Right lobe of liver (tissue), 6 donors: Measurements from ENCODE around the gene NIP7. TPM values are rescaled to one million over a fixed set of nuclear protein-coding genes. Genes with fewer than 3 reads are reported as not detected.
A peak's percentile ranks its signal among the peaks of the same experiment; 100 is the strongest.

ENCODE experiments used
- ATAC-seq, 4 donors: fragments of 200-7000 bp; cut with Tn5 transposase; one replicate each; pipeline ENCODE4 v1.9.1; 2020; ENCODE audit warnings: mild to moderate bottlenecking in 4 of 4, moderate library complexity in 4 of 4
- DNase-seq, 3 donors: peaks; one replicate each; pipeline ENCODE4 v3.0.0-alpha.2; 2020
- H3K27ac ChIP-seq, 3 donors: fragments of 200-600 bp; one replicate each; pipeline ENCODE4 v1.8.0; 2022
- H3K27me3 ChIP-seq, 2 donors: fragments of 200-600 bp; one replicate each; pipeline ENCODE4 v1.8.0; 2022
- H3K36me3 ChIP-seq, 4 donors: fragments of 200-600 bp; sonication (generic) in 1 of 4; one replicate each; pipeline versions ENCODE4 v1.5.1 to v1.8.0; 2017 to 2022; ENCODE audit warnings: control low read depth in 1 of 4
- H3K4me1 ChIP-seq, 4 donors: fragments of 200-600 bp; sonication (generic) in 1 of 4; one replicate each; pipeline versions ENCODE4 v1.5.1 to v1.8.0; 2017 to 2022; ENCODE audit warnings: control low read depth in 1 of 4
- H3K4me3 ChIP-seq, 3 donors: fragments of 200-600 bp; one replicate each; pipeline ENCODE4 v1.8.0; 2022
- H3K9me3 ChIP-seq, 4 donors: fragments of 200-600 bp; sonication (generic) in 1 of 4; one replicate each; pipeline versions ENCODE4 v1.5.1 to v1.8.0; 2017 to 2022; ENCODE audit warnings: control low read depth in 1 of 4
- POLR2A ChIP-seq: fragments of 450-650 bp; IDR thresholded peaks from one replicate; pipeline ENCODE4 v1.6.1; 2017; ENCODE audit warnings: antibody characterized with exemption, mild to moderate bottlenecking
- WGBS: methylation state at CpG from one replicate; pipeline ENCODE4 v1.1.6; 2018; ENCODE audit warnings: low coverage, low lambda C conversion rate; ENCODE audit not compliant: insufficient coverage; ENCODE audit errors: missing lambda C conversion rate; 5-methylcytosine and 5-hydroxymethylcytosine counted together
- intact Hi-C, 2 donors: fragments of 100-400 bp; cut with DNase I; formaldehyde crosslinking; loops; one replicate each; pipeline versions ENCODE4 v1.11.2 to v1.14.1; 2022
- total RNA-seq, 6 experiments: library from RNA; depleted of rRNA in 2 of 6; stranded (reverse); fragments of >200 nt in 2 of 6; fragmentation: NEBNext Ultra II Directional in 3 of 6; extraction: Animal tissue kit (Norgen Biotek cat#: 25700) in 3 of 6; gene quantifications; one replicate each; pipeline versions ENCODE4 v1.1.0 to v1.2.4, GENCODE V29; 2016 to 2023
- TF ChIP-seq, protein P1 (sequence below), 4 donors: fragments of 200-600 bp in 3 of 4; fragments of 450-650 bp in 1 of 4; IDR thresholded peaks; one replicate each; pipeline versions ENCODE4 v1.5.1 to v1.8.0; 2016 to 2022; ENCODE audit warnings: antibody characterized with exemption in 4 of 4, mild to moderate bottlenecking in 2 of 4
- donor health status: DM: no; HTN: yes; CAD: no.
- donor health status: DM: no; HTN: no; CAD: no.
- donor health status: DM: no; HTN: no; CAD: no.
- donor health status: DM: no; HTN: yes; CAD: no.
- donor health status: DM: no; HTN: yes; CAD: no.

Gene NIP7
- total RNA-seq, 6 experiments from 2014 or later = 6.9 to 11.3 (median 9.4) TPM

DNA sequence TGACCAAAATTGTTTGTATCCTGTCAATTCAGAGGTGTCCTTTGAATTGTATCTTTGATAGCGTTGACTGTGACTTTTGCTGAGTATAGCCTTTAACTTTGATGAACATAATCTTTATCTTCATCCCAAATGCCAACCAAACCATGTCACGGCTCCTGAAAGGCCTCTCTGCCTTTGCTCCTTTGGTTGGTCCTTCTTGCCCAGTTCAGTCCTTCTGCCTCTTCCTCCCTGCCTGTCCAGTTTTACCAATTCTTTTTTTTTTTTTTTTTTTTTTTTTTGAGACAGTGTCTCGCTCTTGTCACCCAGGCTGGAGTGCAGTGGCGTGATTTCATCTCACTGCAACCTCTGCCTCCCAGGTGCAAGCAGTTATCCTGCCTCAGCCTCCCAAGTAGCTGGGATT lies 41.3 kb upstream of the NIP7 start:
- no peak for TF ChIP-seq POLR2A
- TF ChIP-seq, protein P1, sequence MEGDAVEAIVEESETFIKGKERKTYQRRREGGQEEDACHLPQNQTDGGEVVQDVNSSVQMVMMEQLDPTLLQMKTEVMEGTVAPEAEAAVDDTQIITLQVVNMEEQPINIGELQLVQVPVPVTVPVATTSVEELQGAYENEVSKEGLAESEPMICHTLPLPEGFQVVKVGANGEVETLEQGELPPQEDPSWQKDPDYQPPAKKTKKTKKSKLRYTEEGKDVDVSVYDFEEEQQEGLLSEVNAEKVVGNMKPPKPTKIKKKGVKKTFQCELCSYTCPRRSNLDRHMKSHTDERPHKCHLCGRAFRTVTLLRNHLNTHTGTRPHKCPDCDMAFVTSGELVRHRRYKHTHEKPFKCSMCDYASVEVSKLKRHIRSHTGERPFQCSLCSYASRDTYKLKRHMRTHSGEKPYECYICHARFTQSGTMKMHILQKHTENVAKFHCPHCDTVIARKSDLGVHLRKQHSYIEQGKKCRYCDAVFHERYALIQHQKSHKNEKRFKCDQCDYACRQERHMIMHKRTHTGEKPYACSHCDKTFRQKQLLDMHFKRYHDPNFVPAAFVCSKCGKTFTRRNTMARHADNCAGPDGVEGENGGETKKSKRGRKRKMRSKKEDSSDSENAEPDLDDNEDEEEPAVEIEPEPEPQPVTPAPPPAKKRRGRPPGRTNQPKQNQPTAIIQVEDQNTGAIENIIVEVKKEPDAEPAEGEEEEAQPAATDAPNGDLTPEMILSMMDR (IDR thresholded peaks at IDR 0.05) = no peak
- DNase-seq (peak in 1 of 3 donors; percentile 8), ATAC-seq (no peak)
- no peaks in the 10 kb centered on the region for H3K27me3 ChIP-seq
- no peak overlapping the region for H3K4me3 ChIP-seq
- H3K27ac ChIP-seq = no peak overlapping the region
- no peaks in the 10 kb centered on the region for H3K9me3 ChIP-seq
- intact Hi-C loops = loop anchor here (10.0 kb wide), 2 partner anchors 123 to 143 kb away; no protein-coding TSS in a partner anchor
- WGBS = 90% methylated on average over 3 of the region's 4 CpGs
- peaks cover 0 to 27% (median 0%) of the 10 kb centered on the region in 4 donors for H3K36me3 ChIP-seq
- H3K4me1 ChIP-seq = no peaks in the 10 kb centered on the region

GRCh38 chr16:69301187-69301586 lies 38.4 kb upstream of the NIP7 start:
- peaks cover 0 to 27% (median 0%) of the 10 kb centered on the region in 4 donors for H3K36me3 ChIP-seq
- H3K4me1 ChIP-seq = no peaks in the 10 kb centered on the region
- WGBS = no CpG with 5 or more reads among the region's 1 CpG
- DNase-seq (no peak), ATAC-seq (no peak)
- H3K4me3 ChIP-seq = no peak overlapping the region
- H3K9me3 ChIP-seq = no peaks in the 10 kb centered on the region
- TF ChIP-seq, protein P1 (IDR thresholded peaks at IDR 0.05) = no peak
- TF ChIP-seq POLR2A = no peak
- no peak overlapping the region for H3K27ac ChIP-seq
- intact Hi-C loops = no loop called here
- no peaks in the 10 kb centered on the region for H3K27me3 ChIP-seq

DNA sequence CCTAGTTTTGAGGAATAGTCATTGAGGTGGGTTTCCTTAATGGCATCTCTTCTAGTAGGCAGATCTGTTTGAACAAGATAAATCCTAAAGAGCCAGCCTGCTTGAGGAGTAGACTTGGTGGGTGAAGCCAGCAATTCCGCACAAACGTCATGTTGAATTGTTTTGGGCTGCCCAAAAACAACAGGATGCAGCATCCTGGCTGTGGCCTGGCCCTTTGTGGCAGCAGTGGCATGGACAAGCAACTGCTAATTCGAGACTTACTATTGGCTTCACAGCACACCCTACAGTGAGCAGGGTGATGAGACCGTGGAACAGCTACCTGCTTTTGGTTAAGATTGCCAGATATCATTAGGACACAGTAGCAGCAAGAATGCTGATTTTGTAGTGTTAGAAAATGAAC lies 37.7 kb upstream of the NIP7 start:
- ATAC-seq = no peak
- peak in 1 of 3 donors; percentile 27 for DNase-seq
- Histone ChIP-seq H3K4me1 (no peaks in the 10 kb centered on the region), H3K27me3 (no peaks in the 10 kb centered on the region), H3K9me3 (no peaks in the 10 kb centered on the region), H3K27ac (no peak overlapping the region), H3K36me3 (peaks cover 0 to 27% (median 0%) of the 10 kb centered on the region in 4 donors), H3K4me3 (no peak overlapping the region)
- no peak for TF ChIP-seq POLR2A
- TF ChIP-seq, protein P1 (IDR thresholded peaks at IDR 0.05) = no peak
- intact Hi-C loops = no loop called here
- WGBS = 90% methylated on average over 2 of the region's 4 CpGs

GRCh38 chr16:69302301-69302700 lies 37.3 kb upstream of the NIP7 start:
- H3K36me3 ChIP-seq = peaks cover 0 to 27% (median 0%) of the 10 kb centered on the region in 4 donors
- H3K9me3 ChIP-seq = no peaks in the 10 kb centered on the region
- WGBS = 98% methylated on average over 4 of the region's 4 CpGs
- TF ChIP-seq POLR2A = no peak
- TF ChIP-seq, protein P1 (IDR thresholded peaks at IDR 0.05) = no peak
- peak in 1 of 3 donors; percentile 20 for DNase-seq
- intact Hi-C loops = no loop called here
- H3K4me1 ChIP-seq = no peaks in the 10 kb centered on the region
- H3K27me3 ChIP-seq = no peaks in the 10 kb centered on the region
- no peak for ATAC-seq
- H3K4me3 ChIP-seq = no peak overlapping the region
- no peak overlapping the region for H3K27ac ChIP-seq

GRCh38 chr16:69306031-69306430 lies 33.5 kb upstream of the NIP7 start:
- H3K27me3 ChIP-seq = no peaks in the 10 kb centered on the region
- no peak for ATAC-seq
- H3K4me3 ChIP-seq = no peak overlapping the region
- H3K27ac ChIP-seq = no peak overlapping the region
- H3K9me3 ChIP-seq = no peaks in the 10 kb centered on the region
- H3K4me1 ChIP-seq = no peaks in the 10 kb centered on the region
- 91% methylated on average over 1 of the region's 1 CpG for WGBS
- no peak for TF ChIP-seq POLR2A
- TF ChIP-seq, protein P1 (IDR thresholded peaks at IDR 0.05) = no peak
- peaks cover 0 to 11% (median 0%) of the 10 kb centered on the region in 4 donors for H3K36me3 ChIP-seq
- intact Hi-C loops = no loop called here
- DNase-seq = no peak
